Muscle layer of colon (tissue), 2 donors: ENCODE measurements around the gene OCA2.
"Not testable (repeated sequence)": the region's sequence is repeated elsewhere in the genome, so short reads cannot be mapped to it uniquely, and the experiment has no call there.

Experiments
- H3K27ac ChIP-seq: one replicate; pipeline ENCODE4 v1.7.0; 2013; ENCODE audit warnings: low read depth, mild to moderate bottlenecking, low read length, moderate library complexity
- H3K27me3 ChIP-seq, 2 donors: one replicate each; pipeline ENCODE4 v1.7.0; 2013; ENCODE audit warnings: low read length in 2 of 2, mild to moderate bottlenecking in 2 of 2; ENCODE audit not compliant: insufficient read depth in 2 of 2, control insufficient read depth in 1 of 2
- H3K36me3 ChIP-seq: one replicate; pipeline ENCODE4 v1.7.0; 2013; ENCODE audit warnings: mild to moderate bottlenecking, low read length; ENCODE audit not compliant: insufficient read depth
- H3K4me1 ChIP-seq: one replicate; pipeline ENCODE4 v1.7.0; 2013; ENCODE audit warnings: mild to moderate bottlenecking, low read length; ENCODE audit not compliant: insufficient read depth
- H3K4me3 ChIP-seq, 2 donors: one replicate each; pipeline ENCODE4 v1.7.0; 2013; ENCODE audit warnings: low read length in 2 of 2, low read depth in 1 of 2, mild to moderate bottlenecking in 1 of 2, moderate library complexity in 1 of 2
- H3K9ac ChIP-seq: one replicate; pipeline ENCODE4 v1.7.0; 2013; ENCODE audit warnings: low read length
- H3K9me3 ChIP-seq: one replicate; pipeline ENCODE4 v1.7.0; 2013; ENCODE audit warnings: mild to moderate bottlenecking, low read length
- donor health status: abdominal sarcoma.
- donor health status: Adenocarcinoma of cecum.

Gene OCA2

GRCh38 chr15:27973886-27974285, 125.2 kb downstream of the OCA2 start:
- H3K9me3 ChIP-seq = no peaks in the 10 kb centered on the region
- no peak overlapping the region for H3K27ac ChIP-seq
- no peaks in the 10 kb centered on the region for H3K4me1 ChIP-seq

GRCh38 chr15:27970661-27971392, 128.3 kb downstream of the OCA2 start:
- Histone ChIP-seq H3K9ac (no peak overlapping the region), H3K27me3 (no peaks in the 10 kb centered on the region), H3K36me3 (no peaks in the 10 kb centered on the region)

More at GRCh38 chr15:27973886-27974285, 125.2 kb downstream of the OCA2 start:
- H3K4me3 ChIP-seq = no peak overlapping the region
- H3K27me3 ChIP-seq = no peaks in the 10 kb centered on the region
- H3K9ac ChIP-seq = no peak overlapping the region
- no peaks in the 10 kb centered on the region for H3K36me3 ChIP-seq

GRCh38 chr15:27967541-27967940, 131.6 kb downstream of the OCA2 start:
- no peaks in the 10 kb centered on the region for H3K9me3 ChIP-seq
- H3K9ac ChIP-seq = no peak overlapping the region
- H3K4me1 ChIP-seq = no peaks in the 10 kb centered on the region
- no peaks in the 10 kb centered on the region for H3K36me3 ChIP-seq
- no peak overlapping the region for H3K4me3 ChIP-seq
- no peaks in the 10 kb centered on the region for H3K27me3 ChIP-seq
- H3K27ac ChIP-seq = no peak overlapping the region

More at GRCh38 chr15:27970661-27971392, 128.3 kb downstream of the OCA2 start:
- Histone ChIP-seq H3K4me1 (no peaks in the 10 kb centered on the region), H3K4me3 (no peak overlapping the region), H3K27ac (no peak overlapping the region), H3K9me3 (no peaks in the 10 kb centered on the region)

GRCh38 chr15:27965546-27965945, 133.6 kb downstream of the OCA2 start:
- Histone ChIP-seq H3K27me3 (no peaks in the 10 kb centered on the region), H3K36me3 (no peaks in the 10 kb centered on the region), H3K4me1 (no peaks in the 10 kb centered on the region)

GRCh38 chr15:27961801-27962200, 137.3 kb downstream of the OCA2 start:
- H3K36me3 ChIP-seq = no peaks in the 10 kb centered on the region
- no peaks in the 10 kb centered on the region for H3K9me3 ChIP-seq
- no peaks in the 10 kb centered on the region for H3K4me1 ChIP-seq
- H3K27ac ChIP-seq = no peak overlapping the region
- H3K27me3 ChIP-seq = no peaks in the 10 kb centered on the region
- no peak overlapping the region for H3K9ac ChIP-seq
- H3K4me3 ChIP-seq = no peak overlapping the region

More at GRCh38 chr15:27965546-27965945, 133.6 kb downstream of the OCA2 start:
- Histone ChIP-seq H3K4me3 (no peak overlapping the region), H3K9ac (no peak overlapping the region), H3K27ac (no peak overlapping the region), H3K9me3 (no peaks in the 10 kb centered on the region)

- H3K4me3 ChIP-seq = no peak overlapping the region
- no peaks in the 10 kb centered on the region for H3K36me3 ChIP-seq
- no peaks in the 10 kb centered on the region for H3K4me1 ChIP-seq
- H3K9me3 ChIP-seq = no peaks in the 10 kb centered on the region
- no peak overlapping the region for H3K27ac ChIP-seq
- no peaks in the 10 kb centered on the region for H3K27me3 ChIP-seq
- H3K9ac ChIP-seq = no peak overlapping the region
These were observed 140.1 kb downstream of the OCA2 start for GRCh38 chr15:27958911-27959578.

GRCh38 chr15:27956285-27956684, 142.8 kb downstream of the OCA2 start:
- Histone ChIP-seq H3K4me1 (no peaks in the 10 kb centered on the region), H3K27me3 (no peaks in the 10 kb centered on the region), H3K9ac (no peak overlapping the region), H3K27ac (no peak overlapping the region), H3K36me3 (no peaks in the 10 kb centered on the region), H3K4me3 (no peak overlapping the region), H3K9me3 (no peaks in the 10 kb centered on the region)

- Histone ChIP-seq H3K36me3 (no peaks in the 10 kb centered on the region), H3K4me3 (no peak overlapping the region), H3K9ac (no peak overlapping the region), H3K9me3 (no peaks in the 10 kb centered on the region), H3K27ac (no peak overlapping the region), H3K4me1 (no peaks in the 10 kb centered on the region), H3K27me3 (no peaks in the 10 kb centered on the region)
These were observed 144.0 kb downstream of the OCA2 start for GRCh38 chr15:27955087-27955486.

- H3K27ac ChIP-seq = not testable (repeated sequence)
These were observed 146.5 kb downstream of the OCA2 start for GRCh38 chr15:27952593-27952992.

GRCh38 chr15:27951191-27951890, 147.8 kb downstream of the OCA2 start:
- Histone ChIP-seq H3K9ac (no peak overlapping the region), H3K27ac (no peak overlapping the region), H3K4me1 (no peaks in the 10 kb centered on the region), H3K4me3 (no peak overlapping the region), H3K36me3 (no peaks in the 10 kb centered on the region), H3K27me3 (no peaks in the 10 kb centered on the region), H3K9me3 (no peaks in the 10 kb centered on the region)

More at GRCh38 chr15:27952593-27952992, 146.5 kb downstream of the OCA2 start:
- H3K36me3 ChIP-seq, H3K27me3 ChIP-seq, H3K9ac ChIP-seq, H3K4me3 ChIP-seq, H3K9me3 ChIP-seq, H3K4me1 ChIP-seq: not testable (repeated sequence)

GRCh38 chr15:27949089-27949488, 150.0 kb downstream of the OCA2 start:
- H3K9me3 ChIP-seq = no peaks in the 10 kb centered on the region

More at GRCh38 chr15:27949089-27949488, 150.0 kb downstream of the OCA2 start:
- Histone ChIP-seq H3K4me1 (no peaks in the 10 kb centered on the region), H3K9ac (no peak overlapping the region), H3K27me3 (no peaks in the 10 kb centered on the region), H3K4me3 (no peak overlapping the region), H3K36me3 (no peaks in the 10 kb centered on the region), H3K27ac (no peak overlapping the region)
